GM21825 (cell line): Measurements from ENCODE around the gene PDE11A.

Experiments
- ATAC-seq: cut with Tn5 transposase; IDR thresholded peaks from one replicate; pipeline ENCODE4 v1.9.1; 2021; ENCODE audit warnings: mild to moderate bottlenecking, moderate library complexity; ENCODE audit not compliant: unreplicated experiment

Gene PDE11A

GRCh38 chr2:177611310-177611886 is 461.2 kb downstream of the PDE11A start:
- ATAC-seq, result no peak

DNA sequence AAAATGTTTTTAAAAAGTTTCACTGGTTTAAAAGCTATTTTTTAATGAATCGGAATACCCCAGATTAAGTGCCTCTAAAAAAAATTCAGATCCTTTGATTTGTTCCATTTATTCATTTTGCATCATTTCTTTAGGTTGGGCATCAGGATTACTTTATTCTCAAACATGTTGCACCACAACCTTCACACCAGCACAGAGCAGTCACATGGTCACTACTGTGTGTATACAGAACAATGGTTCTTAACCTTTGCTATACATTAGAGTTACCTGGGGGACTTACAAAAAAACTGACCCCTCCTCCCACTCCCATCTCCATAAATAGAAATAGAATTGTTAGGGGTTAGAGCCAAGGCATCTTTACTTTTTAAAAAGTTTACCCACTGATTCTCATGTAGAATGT is 461.8 kb downstream of the PDE11A start:
- ATAC-seq, result no peak

GRCh38 chr2:177606636-177607035 is 465.9 kb downstream of the PDE11A start:
- ATAC-seq, result no peak

GRCh38 chr2:177604271-177605065 is 468.1 kb downstream of the PDE11A start:
- no peak for ATAC-seq

DNA sequence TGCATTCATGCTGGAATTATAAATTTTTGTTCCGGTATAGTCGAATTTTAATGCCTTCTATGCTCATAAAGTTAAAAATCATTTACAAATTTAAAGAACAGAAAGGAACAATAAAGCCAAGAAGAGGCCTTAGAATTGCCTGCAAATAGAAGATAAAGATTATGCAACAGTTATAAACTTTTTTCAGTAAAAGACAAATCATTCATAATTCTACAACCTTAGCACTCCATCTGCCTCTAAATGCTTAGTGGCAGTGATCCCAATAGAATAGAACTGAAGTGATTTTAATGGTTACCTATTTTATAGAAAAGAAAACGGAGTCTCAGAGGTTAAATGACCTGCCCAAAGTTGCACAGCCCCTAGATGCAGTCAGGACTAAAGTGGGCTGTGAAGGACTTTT is 468.8 kb downstream of the PDE11A start:
- no peak for ATAC-seq

DNA sequence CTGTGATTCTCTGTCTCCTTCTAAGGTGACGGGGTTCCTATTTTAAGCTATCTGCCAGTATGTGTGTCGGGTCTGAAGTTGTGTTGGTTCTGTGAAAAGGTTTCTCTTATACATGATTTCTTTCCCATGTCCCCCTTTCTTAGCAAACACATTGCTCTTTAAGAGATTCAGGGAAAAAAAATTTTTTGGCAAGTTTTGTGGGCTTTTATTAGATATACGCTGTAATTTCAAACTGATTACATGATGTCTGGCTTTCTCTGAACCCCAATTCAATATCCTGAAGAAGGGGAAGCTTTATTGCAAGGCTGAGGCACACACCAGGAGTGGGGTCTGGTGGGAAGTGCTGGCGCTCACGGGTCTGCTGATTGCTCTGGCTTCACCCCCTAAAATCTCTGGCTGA is 469.4 kb downstream of the PDE11A start:
- no peak for ATAC-seq

DNA sequence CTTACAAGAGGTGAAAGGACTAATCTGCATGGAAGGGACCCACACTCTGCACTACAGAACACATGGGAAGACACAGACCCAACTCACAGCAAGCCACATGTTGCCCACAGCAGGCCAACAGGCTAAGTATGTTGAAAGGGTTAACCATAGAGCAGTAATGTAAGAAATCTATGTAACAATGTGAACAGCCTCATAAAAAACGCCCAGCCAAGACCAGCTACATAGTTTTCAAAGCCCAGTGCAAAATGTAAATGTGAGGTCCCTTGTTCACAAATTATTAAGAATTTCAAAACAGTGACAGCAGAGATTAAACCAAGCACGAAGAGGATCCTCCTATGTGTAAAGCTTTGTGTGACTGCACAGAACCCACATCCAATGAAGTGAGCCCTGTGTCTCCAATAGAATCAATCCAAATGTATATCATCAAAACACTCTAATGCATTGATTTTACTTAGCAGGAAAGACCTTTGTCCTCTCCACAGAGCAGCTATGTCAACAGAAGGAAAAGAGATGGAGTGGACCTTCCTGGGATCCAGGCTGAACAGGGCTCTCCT is 469.9 kb downstream of the PDE11A start:
- no peak for ATAC-seq

GRCh38 chr2:177600917-177601316 is 471.7 kb downstream of the PDE11A start:
- ATAC-seq, result no peak

- no peak for ATAC-seq
Observed at GRCh38 chr2:177599956-177600355, 472.6 kb downstream of the PDE11A start.

DNA sequence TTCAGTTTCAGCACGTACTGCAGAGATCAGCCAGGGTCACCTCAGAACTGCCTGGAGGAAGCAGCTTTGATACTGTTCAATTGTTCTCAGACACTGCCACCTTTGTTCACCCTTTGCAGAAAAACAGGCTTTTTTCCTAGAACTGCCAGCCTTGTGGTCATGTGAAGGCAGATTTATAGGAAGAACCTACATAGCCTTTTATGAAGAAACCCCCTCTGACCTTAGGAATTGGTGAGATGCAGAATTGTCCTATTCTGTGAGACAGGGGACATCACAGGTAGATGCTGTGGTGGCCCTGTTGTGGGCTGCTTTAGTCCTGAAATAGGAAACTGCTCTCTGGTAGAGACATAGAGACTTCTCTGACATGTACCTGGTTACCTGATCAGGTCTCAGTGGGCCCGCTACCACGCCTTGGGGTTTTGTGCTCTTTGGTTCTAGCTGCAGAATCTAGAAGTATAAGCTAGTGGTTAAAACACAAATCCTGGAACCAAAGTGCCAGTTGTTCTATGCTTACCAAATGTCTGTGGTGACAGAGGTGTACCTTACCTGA is 473.4 kb downstream of the PDE11A start:
- ATAC-seq, result no peak

DNA sequence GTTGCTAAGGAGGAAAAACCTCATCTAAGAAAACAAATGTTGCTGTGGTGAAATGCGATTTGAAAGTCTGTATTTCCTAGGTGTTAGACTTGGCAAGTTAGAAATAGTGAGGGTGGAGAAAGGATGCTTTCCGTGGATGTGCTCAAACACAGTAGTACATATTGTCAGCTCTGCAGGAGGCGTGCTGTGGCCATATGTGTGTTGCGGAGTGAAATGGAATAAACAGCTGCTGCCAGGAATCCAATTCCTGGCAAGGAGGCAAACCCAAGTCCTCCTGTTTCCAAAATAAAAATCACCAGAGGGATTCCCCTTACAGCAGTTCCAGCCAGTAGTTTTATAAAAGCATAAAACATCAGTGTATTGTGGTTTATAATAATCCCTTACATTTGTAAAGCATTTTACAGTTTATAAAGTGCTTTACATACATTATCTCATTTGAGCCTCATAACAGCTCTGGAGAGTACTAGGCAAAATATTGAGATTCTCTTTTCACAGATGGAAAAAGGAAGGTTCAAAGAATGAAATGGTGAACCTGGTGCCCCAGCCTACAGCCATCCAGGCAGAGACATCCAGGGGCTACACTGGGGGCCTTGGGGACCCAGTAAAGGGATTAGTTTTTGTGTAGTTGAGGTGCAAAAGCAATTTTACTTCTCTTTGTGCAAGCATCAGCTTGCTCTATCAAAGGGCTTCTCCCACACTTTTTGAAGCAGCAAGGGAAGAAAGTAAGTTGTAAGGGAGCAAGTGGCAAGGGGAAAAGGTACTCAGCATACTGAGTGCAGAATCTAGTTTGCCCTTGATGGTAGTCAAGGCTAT is 474.0 kb downstream of the PDE11A start:
- no peak for ATAC-seq

DNA sequence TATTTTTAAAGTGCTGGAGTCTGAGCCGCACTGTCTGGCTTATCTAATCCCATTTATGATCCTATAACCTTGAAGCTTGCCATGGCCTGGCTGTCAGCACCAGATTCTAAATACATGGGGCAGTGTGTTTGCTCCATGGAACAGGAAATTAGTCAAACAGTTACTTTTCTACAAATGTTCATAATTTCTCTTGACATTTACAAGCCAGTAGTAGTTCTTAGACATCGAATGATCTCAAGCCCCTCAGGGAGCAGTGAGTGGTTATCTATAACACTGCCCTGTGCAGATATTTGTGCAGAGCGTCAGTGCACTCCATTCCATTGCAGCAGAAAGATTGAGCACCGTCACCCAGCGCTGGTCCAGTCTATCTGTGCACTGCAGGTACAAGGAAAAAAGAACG is 474.8 kb downstream of the PDE11A start:
- no peak for ATAC-seq

DNA sequence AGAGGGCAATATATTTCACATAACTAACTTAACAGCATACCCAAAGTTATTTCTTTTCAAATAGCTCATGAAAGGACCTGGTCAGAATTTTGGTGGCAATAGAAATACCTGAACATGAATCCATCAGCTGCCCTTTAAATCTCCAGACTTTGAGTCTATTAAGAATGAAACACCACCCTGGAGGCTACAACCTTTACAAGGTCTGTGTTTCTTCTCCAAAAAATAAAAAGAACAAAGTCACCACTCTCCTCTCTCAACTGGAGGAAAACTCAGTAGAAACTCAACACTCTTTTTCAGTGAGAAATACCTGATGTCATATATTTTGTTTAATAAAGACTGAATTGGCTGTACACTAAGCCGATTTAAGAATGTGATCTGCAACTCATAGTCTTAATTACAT is 475.7 kb downstream of the PDE11A start:
- no peak for ATAC-seq

DNA sequence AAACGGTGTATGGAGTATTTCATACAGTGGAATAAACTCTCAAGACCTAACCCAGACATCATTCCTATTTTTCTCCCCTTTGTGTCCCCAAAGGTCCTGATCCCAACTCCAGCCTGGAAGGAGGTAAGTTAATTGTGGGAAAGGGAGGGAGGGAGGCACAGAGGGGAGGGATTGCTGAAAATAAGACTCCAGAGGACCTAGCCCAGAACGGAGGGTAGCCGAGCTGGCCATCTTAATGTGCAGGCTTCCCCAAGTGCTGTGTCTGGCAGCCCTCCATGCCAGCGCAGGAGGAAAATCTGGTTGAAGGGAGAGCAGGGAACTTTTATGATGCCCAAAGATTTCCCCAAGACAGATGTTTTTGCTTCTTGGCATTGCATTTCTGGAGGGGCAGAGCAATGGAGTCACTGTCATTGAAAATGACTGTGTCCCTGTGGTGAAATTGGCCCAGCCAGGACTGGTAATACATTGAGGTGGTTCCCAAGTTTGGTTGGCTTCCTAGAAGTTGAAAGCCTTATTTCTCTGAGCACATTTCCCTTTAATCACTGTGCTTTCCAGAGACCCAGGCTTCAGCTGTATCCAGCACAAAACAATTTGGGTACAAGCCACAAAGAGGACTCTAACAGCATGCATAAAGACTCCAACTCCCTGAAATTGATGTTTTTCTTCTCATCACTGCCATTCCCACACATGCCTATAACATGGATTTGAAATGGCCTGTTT is 477.3 kb downstream of the PDE11A start:
- no peak for ATAC-seq

- ATAC-seq, result no peak
Observed at GRCh38 chr2:177593402-177593801, 479.2 kb downstream of the PDE11A start.

GRCh38 chr2:177592945-177593344 is 479.6 kb downstream of the PDE11A start:
- ATAC-seq, result no peak

- ATAC-seq, result no peak
Observed at GRCh38 chr2:177592397-177592796, 480.2 kb downstream of the PDE11A start.

- ATAC-seq, result no peak
Observed at GRCh38 chr2:177589186-177589585, 483.4 kb downstream of the PDE11A start.

- ATAC-seq, result no peak
Observed at GRCh38 chr2:177588671-177589070, 483.9 kb downstream of the PDE11A start.

DNA sequence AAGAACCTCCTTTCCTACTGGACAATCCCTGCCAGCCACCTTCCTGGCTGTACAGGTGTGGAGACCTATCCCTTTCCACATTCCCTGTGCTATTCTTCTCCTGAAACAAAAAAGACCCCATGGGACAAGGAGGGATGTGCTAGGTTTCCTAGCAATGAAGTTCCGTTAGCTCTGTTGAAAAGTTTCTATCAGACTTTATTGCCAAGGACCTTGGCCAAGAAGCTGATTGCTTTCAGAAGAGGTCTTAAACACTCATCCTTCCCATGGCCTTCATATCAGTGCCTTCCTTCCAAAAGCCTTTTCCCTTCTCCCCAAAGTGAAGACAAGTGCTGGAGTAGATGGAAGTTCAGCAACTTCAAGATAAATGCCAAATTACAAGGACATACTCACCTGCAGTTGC is 485.2 kb downstream of the PDE11A start:
- ATAC-seq, result no peak

- no peak for ATAC-seq
Observed at GRCh38 chr2:177586154-177586553, 486.4 kb downstream of the PDE11A start.
